ENCODE measurements around the gene MYBPC3.
"Not testable (repeated sequence)": the region's sequence is repeated elsewhere in the genome, so short reads cannot be mapped to it uniquely, and the experiment has no call there.

The MYBPC3 gene

DNA sequence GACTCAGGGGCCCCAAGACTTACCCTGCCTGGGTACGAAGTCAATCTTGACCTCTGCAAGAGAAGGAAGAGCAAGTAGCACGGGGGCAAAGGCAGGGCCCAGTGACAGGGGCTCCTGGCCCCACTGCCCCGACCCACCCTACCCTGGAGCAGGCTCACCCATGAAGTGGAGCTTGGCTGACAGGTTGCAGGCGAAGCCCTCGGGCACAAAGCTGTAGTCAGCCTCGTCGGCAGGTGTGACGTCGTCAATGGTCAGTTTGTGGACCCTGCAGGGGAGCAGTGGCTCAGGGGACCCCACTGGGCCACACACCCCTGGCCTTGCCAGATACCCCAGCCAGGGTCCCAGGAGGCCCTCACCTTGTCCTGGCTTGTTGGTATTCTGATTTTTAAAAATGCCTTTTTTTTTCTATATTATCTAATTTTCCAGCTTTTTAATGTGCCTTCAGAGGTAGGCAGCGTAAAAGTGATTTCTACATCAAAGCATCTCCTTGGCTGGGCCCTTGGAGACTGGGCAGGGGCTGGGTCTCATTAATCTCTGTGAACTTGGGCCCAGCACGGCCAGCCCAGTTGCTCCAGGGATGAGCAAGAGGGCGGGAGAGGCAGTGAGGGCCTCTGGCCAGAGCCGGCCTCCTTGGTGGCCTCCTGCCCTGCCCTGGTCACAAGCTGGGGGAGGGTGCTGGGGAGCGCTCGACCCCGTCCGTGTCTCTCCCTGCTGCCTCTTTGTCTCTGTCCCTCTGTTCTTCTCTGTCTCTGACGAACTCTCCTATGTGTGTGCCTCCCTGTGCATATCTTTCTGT lies 11.3 kb downstream of the MYBPC3 start:
- FAIRE-seq (no peak), DNase-seq (ENCODE audit: low spot score) (no peak)

DNA sequence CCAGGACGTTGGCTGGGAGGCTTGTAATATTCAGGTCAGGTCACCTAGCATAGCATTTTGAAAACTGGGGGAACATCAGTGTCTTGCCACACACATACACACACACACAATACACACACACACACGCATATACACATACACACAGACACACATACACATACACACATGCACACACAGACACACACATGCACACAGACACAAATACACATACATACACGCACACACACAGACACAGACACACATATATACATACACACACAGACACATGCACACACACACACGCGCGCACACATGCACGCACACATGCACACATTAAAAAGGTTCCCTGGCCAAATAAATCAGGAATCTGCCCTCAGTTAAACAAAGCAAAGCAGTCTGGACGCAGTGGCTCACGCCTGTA lies 12.5 kb downstream of the MYBPC3 start:
- FAIRE-seq (no peak), DNase-seq (ENCODE audit: low spot score) (no peak)

DNA sequence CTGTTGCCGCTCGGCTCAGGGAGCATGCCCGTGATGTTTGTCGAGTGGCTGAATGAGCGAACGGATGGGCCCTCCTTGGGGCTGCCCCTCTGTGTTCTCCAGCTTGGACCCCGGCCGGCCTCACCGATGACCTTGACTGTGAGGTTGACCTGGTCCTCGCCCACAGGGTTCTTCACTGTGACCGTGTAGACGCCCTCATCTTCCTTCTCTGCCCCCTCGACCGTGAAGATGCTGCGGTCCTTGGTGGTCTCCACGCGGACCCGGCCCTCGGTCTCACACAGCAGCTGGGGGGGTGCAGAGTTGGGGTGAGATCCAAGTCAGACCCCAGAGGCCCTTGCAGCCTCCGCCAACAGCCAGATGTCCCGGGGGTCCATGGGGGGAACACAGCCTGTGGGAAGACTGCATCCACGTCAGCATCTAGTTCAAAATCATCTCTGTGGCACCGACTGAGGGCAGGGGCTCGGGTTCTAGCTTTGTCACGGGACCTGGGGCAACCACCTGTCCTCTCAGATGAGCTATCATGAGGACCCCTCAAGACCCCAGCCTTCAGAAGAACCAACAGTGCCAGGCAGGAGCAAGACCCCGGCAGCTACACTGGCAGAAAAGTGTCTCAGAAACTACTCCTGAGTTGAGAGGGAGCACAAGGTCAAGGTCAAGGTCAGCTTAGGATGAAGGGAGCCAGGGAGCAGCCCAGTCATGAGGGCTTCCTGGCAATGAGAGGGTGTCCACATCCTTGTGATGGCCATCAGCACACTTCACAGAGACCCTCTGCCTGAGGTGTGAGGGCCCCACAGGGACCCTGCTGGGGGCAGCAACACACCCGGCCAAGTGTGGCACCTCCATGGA lies 13.9 kb downstream of the MYBPC3 start:
- DNase-seq (ENCODE audit: low spot score) (no peak), FAIRE-seq (no peak)

DNA sequence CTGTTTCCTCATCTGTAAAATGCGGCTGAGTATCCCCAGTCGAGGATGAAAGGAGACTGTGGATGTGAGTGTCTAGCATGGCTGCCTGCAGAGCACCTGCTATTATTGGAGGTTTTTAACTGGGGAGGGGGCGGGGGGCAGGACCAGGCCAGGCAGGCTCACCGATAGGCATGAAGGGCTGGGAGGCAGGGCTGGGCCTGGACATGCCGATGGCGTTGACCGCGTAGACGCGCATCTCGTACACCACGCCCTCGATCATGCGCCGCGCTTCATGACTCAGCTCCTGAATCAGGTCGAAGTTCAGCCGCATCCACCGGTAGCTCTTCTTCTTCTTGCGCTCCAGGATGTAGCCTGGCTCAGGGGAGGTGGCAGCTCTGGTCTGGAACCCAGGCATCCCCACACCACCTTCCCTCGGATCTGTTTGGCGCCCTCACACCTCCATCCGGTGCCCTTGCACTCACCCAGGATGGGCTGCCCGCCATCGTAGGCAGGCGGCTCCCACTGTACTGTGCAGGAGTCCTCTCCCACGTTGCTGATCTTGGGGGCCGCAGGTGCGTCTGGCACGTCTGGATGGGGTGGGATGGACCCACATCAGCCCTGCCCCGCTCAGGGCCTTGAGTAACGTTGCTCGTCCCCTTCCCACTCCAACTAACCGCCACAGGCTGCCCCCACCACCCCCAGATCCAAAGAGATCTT lies 15.1 kb downstream of the MYBPC3 start:
- no peak for FAIRE-seq
- DNase-seq (ENCODE audit: low spot score) = no peak

DNA sequence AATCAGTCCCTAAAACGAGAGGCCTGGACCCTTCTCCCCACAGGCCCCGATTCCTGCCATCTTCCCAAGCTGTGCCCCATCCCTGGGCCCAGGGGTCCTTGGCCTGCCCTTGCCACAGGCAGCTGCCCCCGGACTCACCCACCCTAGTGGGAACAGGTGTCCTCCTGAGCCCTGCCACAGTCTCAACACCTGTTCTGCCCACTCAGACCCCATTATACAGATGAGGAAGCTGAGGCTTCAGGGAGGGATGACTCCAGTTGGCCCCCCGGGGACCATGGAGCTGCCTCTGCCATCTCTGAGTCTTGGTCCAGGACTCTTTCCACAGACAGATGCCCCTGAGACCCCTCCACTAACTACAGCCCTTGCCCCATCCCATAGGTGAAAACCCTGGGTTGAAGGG lies 15.9 kb downstream of the MYBPC3 start:
- DNase-seq (ENCODE audit: low spot score) (no peak), FAIRE-seq (no peak)

DNA sequence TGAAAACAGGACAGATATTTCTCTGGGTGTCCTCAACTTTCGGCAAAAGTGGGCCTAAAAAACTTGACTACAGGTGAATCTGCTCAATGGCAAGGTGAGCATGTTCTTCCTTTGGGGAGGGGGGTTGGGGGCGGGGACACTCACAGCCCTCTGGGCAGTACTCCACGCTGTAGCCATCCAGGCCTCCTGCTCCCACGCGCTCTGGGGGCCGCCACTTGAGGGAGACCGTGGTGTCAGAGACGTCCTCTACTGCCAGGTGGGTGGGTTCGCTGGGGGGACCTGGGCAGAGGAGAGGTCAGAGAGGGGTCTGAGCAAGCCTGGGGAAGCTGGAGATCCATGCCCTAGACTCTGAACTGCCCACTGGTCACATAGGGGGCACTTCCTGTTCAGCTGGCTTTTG lies 16.8 kb downstream of the MYBPC3 start:
- DNase-seq (ENCODE audit: low spot score) = no peak
- FAIRE-seq = no peak

DNA sequence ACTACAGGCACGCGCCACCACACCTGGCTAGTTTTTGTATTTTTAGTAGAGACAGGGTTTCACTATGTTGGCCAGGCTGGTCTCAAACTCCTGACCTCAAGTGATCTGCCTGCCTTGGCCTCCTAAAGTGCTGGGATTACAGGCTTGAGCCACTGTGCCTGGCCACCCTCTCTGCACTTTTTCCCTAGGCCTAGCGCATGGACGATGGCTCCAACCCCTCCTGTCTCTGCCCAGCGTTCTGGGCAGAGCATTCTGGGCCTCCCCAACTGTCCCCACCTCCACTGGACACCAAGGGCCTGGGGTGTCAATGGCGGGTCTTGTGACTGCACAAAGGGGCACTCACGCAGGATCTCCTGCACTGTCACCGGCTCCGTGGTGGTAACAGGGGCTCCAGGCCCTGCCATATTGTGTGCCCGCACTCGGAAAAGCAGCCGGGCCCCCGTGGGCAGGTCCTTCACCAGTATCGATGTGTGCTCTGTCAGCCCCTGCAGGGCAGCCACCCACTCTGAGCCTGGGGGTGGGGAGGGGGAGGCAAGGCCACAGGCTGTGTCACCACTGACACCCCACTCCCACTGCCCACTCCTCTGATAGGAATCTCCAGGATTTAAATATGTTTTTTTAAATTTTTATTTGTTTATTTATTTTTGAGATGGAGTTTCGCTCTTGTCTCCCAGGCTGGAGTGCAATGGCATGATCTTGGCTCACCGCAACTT lies 17.6 kb downstream of the MYBPC3 start:
- FAIRE-seq; DNase-seq (ENCODE audit: low spot score): not testable (repeated sequence)

DNA sequence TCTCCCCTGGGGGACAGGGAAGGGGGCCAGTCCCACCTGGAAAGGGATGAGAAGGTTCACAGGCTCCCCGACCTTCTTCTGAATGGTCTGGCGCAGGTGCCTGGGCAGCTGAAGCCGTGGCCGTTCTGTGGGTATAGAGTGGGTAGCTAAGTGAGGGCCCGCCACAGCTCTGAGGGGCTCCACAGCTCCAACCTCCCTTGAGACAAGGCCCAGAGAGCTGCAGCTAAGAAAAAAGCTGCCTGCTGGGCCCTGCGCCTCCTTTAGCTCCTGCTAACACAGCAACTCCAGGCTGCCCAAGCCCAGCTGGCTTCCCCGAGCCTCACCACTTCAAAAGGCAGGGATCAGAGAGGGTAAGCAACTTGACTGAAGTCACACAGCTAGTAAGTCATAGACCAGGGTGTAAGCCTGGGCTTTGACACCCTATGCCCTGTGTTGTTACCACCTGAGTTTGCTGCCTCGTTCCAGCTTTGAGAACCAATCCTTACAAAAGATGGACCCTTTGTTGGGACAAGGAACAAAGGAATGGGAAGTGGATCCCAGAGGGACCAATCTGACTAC lies 18.5 kb downstream of the MYBPC3 start:
- no peak for FAIRE-seq
- no peak for DNase-seq (ENCODE audit: low spot score)

DNA sequence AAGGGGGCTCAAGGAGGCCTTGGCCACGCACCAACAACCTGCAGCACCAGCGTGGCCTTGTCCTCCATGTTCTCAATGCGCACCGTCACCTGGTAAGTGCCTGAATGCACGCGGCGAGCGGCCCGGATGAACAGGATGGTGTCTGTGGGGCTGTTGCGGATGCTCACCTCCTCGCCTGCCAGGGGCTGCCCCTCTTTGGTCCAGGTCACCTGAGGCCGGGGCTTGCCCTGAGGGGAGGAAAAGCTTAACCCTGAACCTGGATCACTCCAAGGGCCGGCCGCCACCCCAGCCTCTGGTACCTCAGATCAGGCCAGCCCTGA lies 19.0 kb downstream of the MYBPC3 start:
- no peak for FAIRE-seq

DNA sequence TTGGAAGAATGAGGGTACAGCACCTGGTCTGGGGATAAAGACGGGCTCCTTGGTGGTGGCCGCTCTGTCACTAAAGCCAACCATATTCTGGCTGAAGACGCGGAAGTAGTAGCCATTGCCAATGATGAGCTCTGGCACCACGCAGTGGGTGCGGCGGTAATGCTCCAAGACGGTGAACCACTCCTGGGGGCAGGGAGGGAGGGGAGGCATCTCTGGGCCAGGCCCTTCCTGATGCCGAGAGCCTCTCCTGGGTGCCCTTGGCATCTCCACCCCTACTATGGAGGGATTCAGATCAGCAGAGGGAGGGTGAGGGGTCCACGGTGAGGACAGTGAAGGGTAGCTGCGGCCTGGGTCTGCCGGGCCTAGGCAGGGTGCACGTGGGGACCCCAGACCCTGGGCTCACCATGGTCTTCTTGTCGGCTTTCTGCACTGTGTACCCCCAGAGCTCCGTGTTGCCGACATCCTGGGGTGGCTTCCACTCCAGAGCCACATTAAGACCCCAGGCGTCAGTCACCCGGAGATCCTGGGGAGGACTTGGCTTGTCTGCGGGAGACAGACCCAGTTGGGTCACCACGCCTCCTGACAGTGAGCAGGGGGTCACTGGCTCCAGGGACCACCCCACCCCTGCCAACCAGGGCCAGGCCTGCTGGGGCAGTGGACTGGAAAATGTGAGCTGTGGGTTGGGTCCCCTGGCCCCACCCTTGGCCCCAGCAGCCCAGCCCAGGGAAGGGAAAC lies 19.5 kb downstream of the MYBPC3 start:
- DNase-seq (ENCODE audit: low spot score) = no peak
- no peak for FAIRE-seq

More for the DNA sequence above, 19.0 kb downstream of the MYBPC3 start:
- no peak for DNase-seq (ENCODE audit: low spot score)

DNA sequence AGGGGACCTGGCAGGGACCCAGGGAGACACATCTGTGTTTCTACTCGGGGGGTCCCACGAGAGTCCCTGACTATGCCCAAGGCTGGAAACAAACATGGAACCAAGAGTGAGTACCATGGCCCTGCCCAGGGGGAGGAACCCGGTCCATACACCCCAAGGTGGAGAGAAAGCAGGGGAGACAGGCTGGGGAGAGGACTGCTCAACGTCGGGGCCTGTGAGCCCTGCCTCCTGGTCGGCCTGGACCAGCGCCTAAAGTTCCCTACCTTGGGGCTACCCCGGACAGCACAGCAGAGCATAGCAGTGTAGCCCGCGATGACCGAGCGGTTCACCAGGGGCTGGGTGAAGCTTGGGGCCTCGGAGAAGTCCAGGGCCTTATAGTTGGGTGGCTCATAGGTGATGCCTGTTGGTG lies 20.2 kb downstream of the MYBPC3 start:
- DNase-seq (ENCODE audit: low spot score) (no peak), FAIRE-seq (no peak)

DNA sequence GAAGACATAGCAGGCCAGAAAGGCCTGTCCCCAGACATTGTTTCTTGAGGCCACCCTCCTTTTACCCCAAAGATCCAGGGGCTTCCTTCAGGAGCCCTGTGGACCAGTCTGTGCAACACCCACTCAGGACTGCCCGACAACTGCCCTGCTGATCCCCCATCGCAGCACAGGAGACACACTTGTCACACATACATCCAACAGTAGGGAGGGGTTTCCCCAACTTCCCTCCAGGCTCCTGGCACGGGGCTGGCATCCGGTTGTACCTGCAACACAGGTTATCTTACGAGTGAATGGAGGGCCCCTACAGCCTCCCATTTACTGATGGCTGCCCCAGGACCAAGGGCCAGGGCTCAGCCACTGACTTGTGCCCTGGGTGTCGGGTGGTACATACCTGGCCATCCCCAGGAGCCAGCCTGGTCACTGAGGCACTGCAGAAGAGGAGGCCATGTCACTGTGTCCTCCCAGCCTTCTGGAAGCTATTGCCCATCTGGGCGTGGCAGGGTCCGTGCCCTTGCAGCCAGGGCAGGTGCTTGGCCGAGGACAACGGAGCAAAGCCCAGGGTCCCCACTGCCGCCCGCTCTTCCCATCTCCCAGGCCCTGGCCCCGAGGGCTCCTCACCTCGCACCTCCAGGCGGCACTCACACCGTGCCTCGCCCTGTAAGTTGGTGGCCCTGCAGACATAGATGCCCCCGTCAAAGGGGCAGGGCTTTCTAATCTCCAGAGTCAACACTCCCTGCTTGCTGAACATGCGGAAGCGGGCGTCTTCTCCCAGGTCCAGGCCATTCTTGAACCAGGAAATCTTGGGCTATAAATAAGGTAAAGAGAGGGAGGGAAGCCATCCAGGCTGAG lies 20.8 kb downstream of the MYBPC3 start:
- no peak for DNase-seq (ENCODE audit: low spot score)
- no peak for FAIRE-seq

DNA sequence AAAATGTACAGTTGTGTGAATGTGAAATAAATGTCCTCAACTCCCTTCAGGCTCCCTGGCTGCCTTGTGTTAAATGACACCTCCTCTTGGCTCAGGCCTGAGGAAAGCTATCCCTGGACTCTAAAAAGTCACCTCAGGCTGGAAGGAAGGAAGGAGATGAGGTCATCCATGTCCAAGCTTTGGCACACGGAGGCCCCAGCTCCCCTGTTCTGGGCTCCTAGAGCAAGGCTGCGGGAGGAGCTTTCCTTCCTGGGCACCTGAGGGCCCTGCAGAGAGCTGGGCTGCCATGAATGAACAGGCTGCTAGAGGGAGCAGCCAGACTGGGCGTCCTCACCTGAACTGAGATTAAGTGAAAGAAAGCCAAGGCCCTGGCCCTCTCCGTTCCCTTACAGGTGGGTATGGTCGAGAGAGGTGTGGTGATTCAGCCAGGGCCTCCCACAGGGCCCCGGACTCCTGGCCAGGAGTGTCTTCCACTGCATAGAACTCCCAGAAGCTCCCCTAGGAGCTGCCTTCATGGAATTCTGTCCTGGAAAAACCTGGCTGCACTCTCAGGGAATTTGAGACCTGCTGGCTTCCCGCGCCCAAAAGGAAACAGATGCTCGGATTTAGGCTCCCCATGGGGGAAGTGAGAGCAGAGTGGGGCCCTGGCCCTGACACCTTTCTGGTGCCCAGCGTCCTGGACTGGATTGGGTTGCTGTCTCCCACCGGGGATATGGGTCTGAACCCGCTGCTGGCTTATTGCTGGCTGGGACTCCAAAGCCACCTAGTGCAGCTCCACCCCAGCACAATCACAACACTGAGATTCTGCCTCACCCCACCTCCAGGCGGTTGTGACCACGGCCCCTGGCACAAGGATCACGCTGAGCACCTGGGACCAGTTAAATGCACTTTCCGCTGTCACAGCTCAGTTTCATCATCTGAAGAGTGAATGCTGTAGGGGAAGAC lies 22.2 kb downstream of the MYBPC3 start:
- FAIRE-seq = no peak
- no peak for DNase-seq (ENCODE audit: low spot score)

DNA sequence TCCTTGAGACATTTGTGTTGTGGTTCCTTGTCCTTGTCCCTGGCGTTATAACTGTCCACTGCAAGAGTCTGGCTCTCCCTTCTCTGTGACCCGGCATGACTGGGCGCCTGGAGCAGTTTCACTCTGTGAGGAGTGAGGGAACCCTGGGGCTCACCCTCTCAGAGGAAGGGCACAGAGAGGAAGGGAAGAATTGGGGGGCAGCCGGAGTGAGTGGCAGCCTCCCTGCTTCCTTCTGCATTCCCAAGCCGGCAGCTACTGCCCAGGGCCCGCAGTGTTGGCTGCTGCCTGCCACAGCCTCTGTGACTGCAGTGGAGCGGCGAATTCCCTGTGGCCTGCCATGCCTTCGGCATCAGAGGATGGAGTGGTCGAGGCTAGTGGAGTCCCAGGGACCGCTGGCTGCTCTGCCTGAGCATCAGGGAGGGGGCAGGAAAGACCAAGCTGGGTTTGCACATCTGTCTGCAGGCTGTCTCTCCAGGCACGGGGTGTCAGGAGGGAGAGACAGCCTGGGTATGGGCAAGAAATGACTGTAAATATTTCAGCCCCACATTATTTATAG lies 23.0 kb downstream of the MYBPC3 start:
- no peak for DNase-seq (ENCODE audit: low spot score)
- FAIRE-seq = no peak

DNA sequence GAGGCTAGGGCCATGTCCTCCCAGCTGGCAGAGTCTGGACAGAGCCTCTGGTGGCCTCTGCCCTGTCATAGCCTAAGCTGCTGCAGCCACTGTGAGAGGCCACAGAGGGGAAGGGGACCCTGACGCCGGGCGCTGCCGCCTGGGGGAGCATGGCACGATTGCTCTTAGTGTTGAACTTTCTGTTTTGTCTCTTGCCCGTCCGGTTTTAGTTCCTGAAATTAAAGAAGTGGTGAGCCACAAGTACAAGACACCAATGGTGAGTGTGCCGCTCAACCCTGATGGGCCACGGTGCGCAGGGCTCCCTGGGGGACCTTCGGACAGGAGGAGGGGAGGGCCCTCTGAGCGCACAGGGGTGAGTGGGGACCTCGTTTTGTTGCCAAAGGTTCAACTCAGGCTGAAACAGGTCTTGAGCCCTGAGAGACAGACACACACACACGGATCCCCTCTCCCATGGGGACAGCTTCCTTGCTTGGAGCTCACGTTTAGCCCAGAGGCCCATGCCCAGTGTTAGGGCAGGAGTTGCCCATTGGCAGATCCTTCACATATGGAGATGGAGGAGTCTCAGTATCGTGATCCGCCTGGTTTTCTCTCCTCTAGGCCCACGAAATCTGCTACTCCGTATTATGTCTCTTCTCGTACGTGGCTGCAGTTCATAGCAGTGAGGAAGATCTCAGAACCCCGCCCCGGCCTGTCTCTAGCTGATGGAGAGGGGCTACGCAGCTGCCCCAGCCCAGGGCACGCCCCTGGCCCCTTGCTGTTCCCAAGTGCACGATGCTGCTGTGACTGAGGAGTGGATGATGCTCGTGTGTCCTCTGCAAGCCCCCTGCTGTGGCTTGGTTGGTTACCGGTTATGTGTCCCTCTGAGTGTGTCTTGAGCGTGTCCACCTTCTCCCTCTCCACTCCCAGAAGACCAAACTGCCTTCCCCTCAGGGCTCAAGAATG lies 23.8 kb downstream of the MYBPC3 start:
- no peak for FAIRE-seq
- no peak for DNase-seq (ENCODE audit: low spot score)

DNA sequence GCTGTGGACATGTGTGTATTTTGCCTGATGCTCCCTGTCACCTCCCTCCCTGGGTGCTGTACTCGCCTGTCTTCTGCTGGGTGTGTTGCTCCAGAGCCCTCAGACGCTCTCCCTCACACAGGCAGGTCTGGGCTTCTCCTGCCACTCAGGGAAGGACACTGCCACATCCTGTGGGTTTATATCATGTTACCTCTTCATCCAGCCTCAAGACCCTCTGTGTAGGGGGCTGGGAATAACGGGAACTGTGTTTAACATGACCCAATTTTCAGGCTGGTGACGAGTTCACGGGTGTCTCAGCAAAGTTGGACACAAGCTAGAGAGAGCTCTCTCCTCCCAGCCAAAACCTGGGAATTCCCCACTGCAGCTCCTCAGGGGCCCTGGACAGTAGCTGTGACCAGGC lies 24.6 kb downstream of the MYBPC3 start:
- DNase-seq (ENCODE audit: low spot score) (no peak), FAIRE-seq (no peak)

DNA sequence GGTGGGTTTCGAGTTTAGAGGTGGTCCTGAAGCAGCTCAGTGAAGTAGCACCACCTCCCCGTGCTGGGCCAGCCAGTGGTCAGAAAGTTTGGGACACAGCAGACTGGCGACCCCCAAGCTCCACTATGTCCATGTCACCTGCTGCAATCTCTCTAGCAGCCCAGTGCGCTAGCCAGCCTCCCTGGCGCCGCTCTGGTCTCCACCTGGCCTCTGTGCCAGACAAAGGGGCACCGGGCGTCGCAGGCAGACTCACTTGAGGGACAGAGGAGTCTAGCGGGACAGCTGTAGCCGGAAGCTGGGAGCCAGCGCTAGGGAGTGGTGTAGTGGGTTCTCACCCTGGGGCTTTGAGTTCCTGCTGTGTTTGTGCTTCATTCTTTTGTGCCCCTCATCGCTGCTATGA lies 25.5 kb downstream of the MYBPC3 start:
- FAIRE-seq (no peak), DNase-seq (ENCODE audit: low spot score) (no peak)
